Tibial nerve (tissue), 4 donors: ENCODE measurements around the gene EVC2. TPM values are rescaled to one million over a fixed set of nuclear protein-coding genes. Genes with fewer than 3 reads are reported as not detected.

Experiments used
- DNase-seq, 2 donors: peaks; one replicate each; pipeline ENCODE4 v3.0.0-alpha.2; 2019; ENCODE audit warnings: low spot score in 2 of 2
- H3K27ac ChIP-seq, 4 donors: fragments of 200-600 bp; sonication (generic) in 3 of 4; one replicate each; pipeline ENCODE4 v1.5.1; 2017 to 2019; ENCODE audit warnings: mild to moderate bottlenecking in 1 of 4
- H3K27me3 ChIP-seq, 2 donors: fragments of 200-600 bp; sonication (generic) in 1 of 2; one replicate each; pipeline versions ENCODE4 v1.5.1 to v1.6.0; 2017 to 2019
- H3K36me3 ChIP-seq, 3 donors: fragments of 200-600 bp; sonication (generic); one replicate each; pipeline ENCODE4 v1.5.1; 2018 to 2019
- H3K4me1 ChIP-seq, 4 donors: fragments of 200-600 bp; sonication (generic) in 3 of 4; one replicate each; pipeline ENCODE4 v1.5.1; 2017 to 2019
- H3K4me3 ChIP-seq, 4 donors: fragments of 200-600 bp; sonication (generic) in 3 of 4; one replicate each; pipeline ENCODE4 v1.5.1; 2017 to 2019; ENCODE audit warnings: mild to moderate bottlenecking in 1 of 4, moderate library complexity in 1 of 4
- H3K9me3 ChIP-seq, 4 donors: fragments of 200-600 bp; sonication (generic) in 3 of 4; one replicate each; pipeline ENCODE4 v1.5.1; 2017 to 2019
- CTCF ChIP-seq, 5 experiments: fragments of 200-600 bp in 3 of 5; fragments of 450-650 bp in 2 of 5; sonication (generic) in 3 of 5; IDR thresholded peaks; one replicate each; pipeline ENCODE4 v1.5.1; 2016 to 2019; ENCODE audit warnings: antibody characterized with exemption in 5 of 5, mild to moderate bottlenecking in 3 of 5, moderate library complexity in 2 of 5
- EP300 ChIP-seq, 2 donors: sonication (generic); formaldehyde crosslinking; IDR thresholded peaks; one replicate each; pipeline ENCODE4 v1.6.1; 2017; ENCODE audit warnings: antibody characterized with exemption in 2 of 2, mild to moderate bottlenecking in 1 of 2
- POLR2A ChIP-seq, 2 donors: fragments of 450-650 bp; IDR thresholded peaks; one replicate each; pipeline ENCODE4 v1.6.1; 2017; ENCODE audit warnings: antibody characterized with exemption in 2 of 2, mild to moderate bottlenecking in 2 of 2, moderate library complexity in 2 of 2
- WGBS, 2 donors: methylation state at CpG; one replicate each; pipeline ENCODE4 v1.1.5; 2018; 5-methylcytosine and 5-hydroxymethylcytosine counted together
- total RNA-seq, 4 donors: library from RNA; depleted of rRNA; stranded (reverse); fragments of >200 nt; gene quantifications; one replicate each; pipeline ENCODE4 v1.1.0, GENCODE V29; 2016

EVC2 gene
- total RNA-seq, 4 donors from 2014 or later: 26.7 to 37.3 (median 29.0) TPM

DNA sequence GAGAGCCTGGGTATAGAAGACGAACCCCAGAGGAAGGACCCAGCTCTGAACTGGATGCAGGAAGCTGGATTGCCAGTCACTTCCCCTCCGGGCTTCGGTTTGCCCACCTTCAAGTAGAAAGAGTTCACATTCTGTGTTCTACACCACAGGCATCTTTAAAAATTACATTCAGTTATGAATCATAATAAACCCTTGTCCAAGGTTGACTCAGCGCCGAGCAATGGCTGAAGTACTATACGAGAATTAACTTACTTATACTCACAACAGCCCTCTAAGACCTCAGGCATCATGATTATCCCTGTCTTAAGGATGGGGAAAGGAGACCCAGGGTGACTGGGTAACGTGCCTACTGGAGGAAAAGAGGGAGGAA is 72.5 kb downstream of the EVC2 start:
- Histone ChIP-seq H3K36me3 (peaks cover 0 to 55% (median 0%) of the 10 kb centered on the region in 3 donors), H3K4me3 (no peak overlapping the region), H3K27ac (no peak overlapping the region), H3K9me3 (no peaks in the 10 kb centered on the region), H3K27me3 (no peaks in the 10 kb centered on the region), H3K4me1 (peaks cover 0 to 13% (median 0%) of the 10 kb centered on the region in 4 donors)
- WGBS, 2 donors: 58 to 60% methylated on average over 7 of the region's 7 CpGs
- DNase-seq: no peak
- TF ChIP-seq POLR2A (IDR thresholded peaks at IDR 0.05) (no peak), CTCF (IDR thresholded peaks at IDR 0.05) (no peak), EP300 (IDR thresholded peaks at IDR 0.05) (no peak)

DNA sequence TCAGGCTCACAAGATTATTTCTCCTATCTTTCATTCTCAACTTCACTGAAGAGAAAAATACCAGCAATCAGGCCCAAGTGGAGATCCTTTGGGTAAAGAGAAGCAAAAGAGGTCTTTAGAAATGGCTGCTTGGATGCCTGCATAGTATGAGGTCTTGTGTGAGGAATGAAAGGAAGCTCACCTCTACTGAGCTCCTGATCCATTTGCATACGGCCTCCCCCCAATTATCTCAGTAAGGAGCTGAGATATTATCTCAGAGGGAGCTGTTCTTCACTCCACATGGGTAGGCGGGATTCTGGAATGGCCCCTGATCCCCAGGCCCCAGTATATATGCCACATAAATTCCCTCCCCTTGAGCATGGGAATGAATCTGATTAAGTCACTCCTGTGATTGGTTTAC is 75.8 kb downstream of the EVC2 start:
- no peak for TF ChIP-seq CTCF (IDR thresholded peaks at IDR 0.05)
- no peak for DNase-seq
- no peaks in the 10 kb centered on the region for H3K27me3 ChIP-seq
- peaks cover 0 to 60% (median 0%) of the 10 kb centered on the region in 3 donors for H3K36me3 ChIP-seq
- H3K27ac ChIP-seq: no peak overlapping the region
- 62 to 86% methylated on average over 2 of the region's 2 CpGs for WGBS, 2 donors
- H3K4me3 ChIP-seq: no peak overlapping the region
- H3K9me3 ChIP-seq: no peaks in the 10 kb centered on the region
- peaks cover 0 to 3% (median 0%) of the 10 kb centered on the region in 4 donors for H3K4me1 ChIP-seq

GRCh38 chr4:5632066-5632440 is 76.3 kb downstream of the EVC2 start:
- Histone ChIP-seq H3K36me3 (peaks cover 0 to 64% (median 0%) of the 10 kb centered on the region in 3 donors), H3K9me3 (no peaks in the 10 kb centered on the region), H3K4me3 (no peak overlapping the region), H3K4me1 (peaks cover 0 to 3% (median 0%) of the 10 kb centered on the region in 4 donors), H3K27ac (no peak overlapping the region), H3K27me3 (no peaks in the 10 kb centered on the region)
- WGBS, 2 donors: 69 to 94% methylated on average over 3 of the region's 3 CpGs
- no peak for DNase-seq
- no peak for TF ChIP-seq POLR2A (IDR thresholded peaks at IDR 0.05)

DNA sequence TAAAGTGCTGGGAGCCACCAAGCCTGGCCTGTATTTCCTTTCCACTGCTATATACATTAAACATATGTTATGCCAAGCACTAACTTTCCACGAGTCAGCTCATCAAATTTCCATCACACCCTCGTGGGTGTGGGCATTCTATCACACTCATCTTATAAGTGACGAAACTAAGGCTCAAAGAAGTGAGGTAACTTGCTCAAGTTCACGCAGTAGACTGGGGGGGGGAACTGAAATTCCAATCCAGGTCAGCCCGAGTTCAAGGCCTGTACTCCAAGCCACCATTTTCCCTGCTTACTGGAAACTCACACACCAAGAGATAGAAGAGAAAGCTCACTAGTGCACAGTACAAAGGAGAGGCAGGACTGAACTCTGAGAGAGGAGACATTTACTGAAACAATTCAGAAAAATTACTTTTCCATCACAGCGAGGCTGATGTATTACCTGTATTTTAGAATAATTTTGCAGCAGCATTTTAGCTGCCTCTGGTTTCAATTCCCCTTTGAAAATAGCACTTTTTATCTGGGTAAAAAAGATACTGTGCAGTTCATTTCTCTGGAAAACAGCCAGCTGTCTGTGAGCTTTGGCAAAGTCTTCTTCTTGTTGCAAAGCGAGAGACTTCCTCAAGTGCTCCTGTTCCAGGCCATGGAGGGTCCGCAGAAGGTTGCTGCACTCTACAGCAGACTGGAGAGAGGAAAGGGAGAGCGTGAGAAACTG is 76.8 kb downstream of the EVC2 start:
- H3K27ac ChIP-seq: no peak overlapping the region
- TF ChIP-seq POLR2A (IDR thresholded peaks at IDR 0.05) (no peak), CTCF (IDR thresholded peaks at IDR 0.05) (no peak), EP300 (IDR thresholded peaks at IDR 0.05) (no peak)
- no peaks in the 10 kb centered on the region for H3K27me3 ChIP-seq
- H3K9me3 ChIP-seq: no peaks in the 10 kb centered on the region
- peaks cover 0 to 69% (median 0%) of the 10 kb centered on the region in 3 donors for H3K36me3 ChIP-seq
- 66 to 70% methylated on average over 9 of the region's 9 CpGs for WGBS, 2 donors
- H3K4me1 ChIP-seq: peaks cover 0 to 3% (median 0%) of the 10 kb centered on the region in 4 donors
- H3K4me3 ChIP-seq: no peak overlapping the region
- no peak for DNase-seq

DNA sequence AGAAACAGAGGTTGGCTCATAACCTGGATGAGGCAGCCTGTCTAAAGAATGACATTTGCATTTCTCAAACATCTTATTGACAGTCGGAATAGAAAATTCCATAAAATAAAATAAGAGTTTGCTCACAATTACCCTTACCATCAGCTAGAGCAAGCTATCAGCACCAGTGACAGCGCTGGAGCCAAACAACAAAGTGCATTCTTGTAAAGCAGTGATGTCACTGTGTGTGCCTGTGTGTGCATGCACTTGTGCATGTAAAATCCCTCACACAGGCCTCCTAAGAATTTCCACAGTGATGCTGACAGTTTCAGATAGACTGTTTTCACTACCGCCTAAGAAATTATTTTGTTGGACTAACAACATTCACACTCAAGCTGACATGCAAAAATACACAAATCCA is 77.6 kb downstream of the EVC2 start:
- no peak overlapping the region for H3K4me3 ChIP-seq
- H3K27ac ChIP-seq: no peak overlapping the region
- 84 to 85% methylated on average over 3 of the region's 3 CpGs for WGBS, 2 donors
- H3K9me3 ChIP-seq: no peaks in the 10 kb centered on the region
- H3K4me1 ChIP-seq: peaks cover 0 to 3% (median 0%) of the 10 kb centered on the region in 4 donors
- no peak for DNase-seq
- peaks cover 0 to 75% (median 0%) of the 10 kb centered on the region in 3 donors for H3K36me3 ChIP-seq
- no peaks in the 10 kb centered on the region for H3K27me3 ChIP-seq
- TF ChIP-seq POLR2A (IDR thresholded peaks at IDR 0.05) (no peak), CTCF (IDR thresholded peaks at IDR 0.05) (no peak), EP300 (IDR thresholded peaks at IDR 0.05) (no peak)
